GM18508 (cell line): ENCODE data around the gene PRKCH.
"Not testable (repeated sequence)": the region's sequence is repeated elsewhere in the genome, so short reads cannot be mapped to it uniquely, and the experiment has no call there.

Experiments
- ATAC-seq: cut with Tn5 transposase; IDR thresholded peaks from one replicate; pipeline ENCODE4 v1.9.1; 2021; ENCODE audit warnings: moderate number of reproducible peaks; ENCODE audit not compliant: insufficient read depth, unreplicated experiment

The PRKCH gene

GRCh38 chr14:61443481-61443880 is 122.1 kb downstream of the PRKCH start:
- ATAC-seq, result no peak

- no peak for ATAC-seq
Measured at GRCh38 chr14:61444215-61444768, 122.9 kb downstream of the PRKCH start.

- no peak for ATAC-seq
Measured at GRCh38 chr14:61451491-61451890, 130.1 kb downstream of the PRKCH start.

DNA sequence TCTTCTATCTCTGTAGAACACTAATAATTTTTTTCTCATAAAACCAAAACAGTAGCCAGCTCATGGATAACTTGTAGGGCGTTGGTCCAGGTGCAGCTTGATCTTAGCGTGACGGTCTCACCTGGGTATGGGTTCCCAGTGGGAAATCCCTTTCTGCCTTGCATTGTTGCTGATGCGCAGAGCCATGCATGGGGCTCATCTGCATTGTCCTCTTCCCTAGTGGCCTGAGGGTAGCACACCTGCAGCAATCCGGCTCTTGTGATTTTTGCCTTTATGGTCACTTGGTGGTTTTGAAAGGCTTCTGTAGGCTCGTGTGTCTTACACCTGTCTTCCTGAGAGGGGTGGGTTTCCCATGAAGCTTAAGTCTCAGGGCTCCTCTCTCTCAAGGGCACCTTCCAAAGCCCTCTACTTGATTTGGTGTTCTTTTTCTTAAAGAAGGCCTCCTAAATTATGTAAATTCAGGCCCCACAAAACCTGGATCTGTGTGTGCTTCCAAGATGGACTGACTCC is 130.6 kb downstream of the PRKCH start:
- ATAC-seq, result no peak

DNA sequence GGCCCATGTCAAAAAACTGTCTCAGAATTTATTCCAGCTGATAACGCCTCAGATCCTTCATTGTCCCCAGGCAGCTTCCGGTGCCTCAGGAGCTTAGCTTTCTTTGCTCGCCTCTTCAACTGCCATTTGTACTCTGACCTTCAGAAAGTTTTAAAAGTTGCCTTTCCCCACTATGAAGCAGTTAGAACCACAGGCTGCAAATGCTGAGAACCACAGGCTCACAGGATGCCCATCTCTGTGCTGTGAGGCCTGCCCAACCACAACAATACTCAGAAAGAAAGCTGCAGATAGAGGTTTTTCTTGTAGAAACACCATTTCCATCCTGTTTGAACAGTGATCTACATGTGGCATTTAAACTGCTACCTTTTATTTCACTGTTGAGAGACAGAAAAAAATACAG is 131.1 kb downstream of the PRKCH start:
- no peak for ATAC-seq

DNA sequence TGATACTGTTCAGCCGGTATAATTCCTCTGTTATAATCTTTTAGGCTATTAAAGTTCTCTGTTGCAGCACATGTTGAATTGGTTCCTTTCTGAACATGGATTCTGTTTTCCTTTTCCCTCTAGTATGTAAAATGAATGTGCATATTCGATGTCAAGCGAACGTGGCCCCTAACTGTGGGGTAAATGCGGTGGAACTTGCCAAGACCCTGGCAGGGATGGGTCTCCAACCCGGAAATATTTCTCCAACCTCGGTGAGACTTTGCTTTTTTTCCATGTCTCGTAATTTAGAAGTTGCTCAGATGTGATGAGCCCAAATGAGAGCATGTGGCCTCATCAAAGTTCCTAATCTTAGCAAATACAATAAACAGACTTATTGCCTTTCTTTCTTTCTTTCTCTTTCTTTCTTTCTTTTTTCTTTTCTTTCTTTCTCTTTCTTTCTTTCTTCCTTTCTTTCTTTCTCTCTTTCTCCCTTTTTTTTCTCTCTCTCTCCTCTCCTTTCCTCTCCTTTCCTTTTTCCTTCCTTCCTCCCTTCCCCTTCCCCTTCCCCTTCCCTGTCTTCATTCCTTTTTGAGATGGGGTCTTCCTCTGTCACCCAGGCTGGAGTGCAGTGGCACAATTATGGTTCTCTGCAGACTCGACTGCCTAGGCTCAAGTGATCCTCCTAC is 131.9 kb downstream of the PRKCH start:
- ATAC-seq, result no peak

- ATAC-seq, result no peak
Measured at GRCh38 chr14:61454545-61454944, 133.2 kb downstream of the PRKCH start.

GRCh38 chr14:61455351-61455750 is 134.0 kb downstream of the PRKCH start:
- no peak for ATAC-seq

- no peak for ATAC-seq
Measured at GRCh38 chr14:61456720-61457119, 135.3 kb downstream of the PRKCH start.

GRCh38 chr14:61458766-61459165 is 137.4 kb downstream of the PRKCH start:
- no peak for ATAC-seq

- no peak for ATAC-seq
Measured at GRCh38 chr14:61459229-61459628, 137.8 kb downstream of the PRKCH start.

GRCh38 chr14:61460063-61460462 is 138.7 kb downstream of the PRKCH start:
- no peak for ATAC-seq

GRCh38 chr14:61460718-61461611 is 139.6 kb downstream of the PRKCH start:
- ATAC-seq, result no peak

GRCh38 chr14:61461808-61462275 is 140.5 kb downstream of the PRKCH start:
- no peak for ATAC-seq

- no peak for ATAC-seq
Measured at GRCh38 chr14:61462566-61463193, 141.3 kb downstream of the PRKCH start.

DNA sequence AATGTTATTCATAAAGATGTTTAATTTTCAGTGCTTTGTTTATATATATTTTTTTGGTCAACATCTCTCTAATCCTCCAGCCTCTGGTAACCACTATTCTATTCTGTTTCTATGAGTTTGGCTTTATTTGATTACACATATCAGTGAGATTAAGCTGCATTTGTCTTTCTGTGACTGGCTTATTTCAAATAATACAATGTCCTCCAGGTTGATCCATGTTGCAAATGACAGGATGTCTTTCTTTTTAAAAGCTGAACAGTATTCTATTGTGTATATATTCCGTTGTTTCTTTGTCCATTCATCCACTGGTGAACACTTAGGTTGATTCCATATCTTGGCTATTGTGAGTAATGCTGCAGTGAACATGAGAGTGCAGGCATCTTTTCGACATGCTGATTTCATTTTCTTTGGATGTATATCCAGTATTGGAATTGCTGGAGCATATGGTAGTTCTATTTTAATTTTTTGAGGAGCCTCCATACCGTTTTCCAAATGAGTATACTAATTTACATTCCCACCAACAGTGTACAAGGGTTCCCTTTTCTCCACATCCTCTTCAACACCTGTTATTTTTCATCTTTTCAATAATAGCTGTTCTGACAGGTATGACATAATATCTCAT is 142.4 kb downstream of the PRKCH start:
- ATAC-seq, result no peak

DNA sequence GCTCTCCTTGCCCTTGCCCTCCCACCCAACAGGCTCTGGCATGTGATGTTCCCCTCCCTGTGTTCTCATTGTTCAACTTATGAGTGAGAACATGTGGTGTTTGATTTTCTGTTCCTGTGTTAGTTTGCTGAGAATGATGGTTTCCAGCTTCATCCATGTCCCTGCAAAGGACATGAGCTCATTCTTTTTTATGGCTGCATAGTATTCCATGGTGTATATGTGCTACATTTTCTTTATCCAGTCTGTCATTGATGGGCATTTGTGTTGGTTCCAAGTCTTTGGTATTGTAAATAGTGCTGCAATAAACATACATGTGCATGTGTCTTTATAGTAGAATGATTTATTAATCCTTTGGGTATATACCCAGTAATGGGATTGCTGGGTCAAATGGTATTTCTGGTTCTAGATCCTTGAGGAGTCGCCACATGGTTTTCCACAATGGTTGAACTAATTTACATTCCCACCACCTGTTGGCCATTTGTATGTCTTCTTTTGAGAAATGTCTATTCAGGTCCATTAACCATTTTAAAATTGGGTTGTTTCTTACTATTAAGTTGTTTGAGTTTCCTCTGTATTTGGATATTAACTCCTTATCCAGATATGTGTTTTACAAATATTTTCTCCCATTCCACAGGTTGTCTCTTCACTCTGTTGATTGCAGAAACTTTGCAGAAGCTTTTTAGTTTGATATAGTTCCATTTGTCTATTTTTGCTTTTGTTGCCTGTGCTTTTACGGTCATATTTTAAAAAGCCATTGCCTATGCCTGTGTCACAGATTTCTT is 143.4 kb downstream of the PRKCH start:
- not testable (repeated sequence) for ATAC-seq

DNA sequence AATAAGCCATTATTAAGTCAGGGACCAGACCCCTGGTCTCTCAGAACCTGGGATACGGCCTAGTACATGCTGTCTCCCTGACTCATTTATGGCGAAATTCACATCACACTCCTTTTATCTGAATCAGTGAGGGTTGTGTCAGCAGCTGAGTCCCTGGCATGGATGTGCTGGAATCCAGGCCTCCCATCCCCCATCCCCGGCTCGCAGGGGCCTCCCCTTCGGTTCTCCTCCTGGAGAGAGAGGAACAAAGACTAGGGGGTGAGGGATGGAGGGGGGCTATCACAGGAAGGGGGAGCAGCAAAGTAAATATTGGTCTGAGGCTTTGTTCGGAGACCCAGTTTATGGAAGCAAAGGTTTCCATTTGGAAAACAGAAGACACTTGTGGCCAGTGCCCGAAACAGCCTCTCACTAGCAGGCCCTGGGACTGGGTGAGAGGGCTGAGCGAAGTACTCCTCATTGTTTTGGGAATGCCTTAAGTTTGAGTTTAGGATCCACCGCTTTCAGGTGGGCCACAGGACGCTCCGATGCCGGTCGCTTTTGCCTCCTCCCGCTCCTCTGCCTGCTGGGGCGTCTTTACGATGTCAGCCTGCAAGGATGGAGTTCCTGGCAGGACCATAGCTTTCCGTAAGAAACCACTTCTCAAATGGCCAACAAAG is 145.0 kb downstream of the PRKCH start:
- no peak for ATAC-seq

- no peak for ATAC-seq
Measured at GRCh38 chr14:61466905-61467280, 145.5 kb downstream of the PRKCH start.
